Stimulated activated memory B cell treated with anti-CD40 and anti-IgM and Interleukin-4, amounts not matched to agents 10 μg/mL and 1 μg/mL and 100 μg/mL, for 72 hours (primary cell): ENCODE data around the gene GJC1.

ENCODE experiments used
- ATAC-seq: fragments of 150-1000 bp; cut with Tn5 transposase; 2 replicates; pipeline ENCODE4 v1.10.0; 2021
- H3K27ac Mint-ChIP-seq: one replicate; pipeline ENCODE4 v1.8.0; 2022; ENCODE audit warnings: mild to moderate bottlenecking, mixed read lengths
- H3K27me3 Mint-ChIP-seq: one replicate; pipeline ENCODE4 v1.8.0; 2022; ENCODE audit warnings: mixed read lengths
- H3K36me3 Mint-ChIP-seq: one replicate; pipeline ENCODE4 v1.8.0; 2022; ENCODE audit warnings: mixed read lengths
- H3K4me1 Mint-ChIP-seq: one replicate; pipeline ENCODE4 v1.8.0; 2022; ENCODE audit warnings: mixed read lengths
- H3K4me3 Mint-ChIP-seq: one replicate; pipeline ENCODE4 v1.8.0; 2022; ENCODE audit warnings: mild to moderate bottlenecking, moderate library complexity, mixed read lengths
- H3K9me3 Mint-ChIP-seq: one replicate; pipeline ENCODE4 v1.8.0; 2022; ENCODE audit warnings: mixed read lengths

GJC1 gene

DNA sequence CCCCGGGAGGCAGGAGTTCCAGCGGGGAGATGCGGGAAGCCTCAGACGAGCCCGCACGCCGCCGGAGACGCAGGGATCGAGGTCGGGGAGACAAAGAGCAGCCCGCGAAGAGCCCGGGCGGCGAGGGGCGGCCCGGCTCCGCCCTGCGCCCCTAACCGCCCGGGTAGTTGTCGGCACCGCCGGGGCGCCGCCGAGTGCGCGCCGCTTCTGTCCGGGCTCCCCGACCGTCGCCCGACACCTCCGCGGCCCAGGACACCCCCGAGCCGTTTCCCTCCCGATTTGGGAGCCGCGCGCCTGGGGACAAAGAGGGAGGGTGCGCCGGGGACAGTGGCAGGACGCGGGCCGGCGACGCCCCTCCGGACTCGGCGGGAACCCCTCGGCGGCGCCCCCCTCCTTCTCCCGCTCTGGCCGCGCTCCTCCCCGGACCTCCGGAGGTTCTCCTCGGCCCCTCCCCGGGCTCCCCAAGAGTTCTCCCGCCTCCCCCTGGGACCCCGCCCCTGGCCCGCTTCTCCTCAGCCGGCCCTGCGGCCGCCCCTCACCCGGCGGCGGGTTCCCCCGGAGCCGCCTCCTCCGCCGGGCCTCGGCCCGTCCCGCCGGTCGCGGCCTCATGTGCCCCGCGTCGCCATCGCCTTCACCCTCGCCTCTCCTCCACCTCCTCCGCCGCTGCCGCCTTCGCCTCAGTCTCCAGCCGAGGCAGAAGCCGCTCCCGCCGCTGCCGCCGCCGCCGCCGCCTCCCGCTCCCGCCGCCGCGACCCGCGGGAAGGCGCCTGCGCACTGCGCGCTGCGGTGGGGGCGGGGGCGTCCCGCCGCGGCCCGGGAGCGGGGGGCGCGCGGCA lies at the start of gene GJC1:
GJC1 (minus strand) TSS at position 765 of the 836 bp plus-strand sequence. CDS start 24,470 bp downstream, outside the sequence.
- ATAC-seq = peak; percentile 36
- peak within 1 kb of the TSS; percentile 75 for H3K4me3 Mint-ChIP-seq
- H3K27ac Mint-ChIP-seq = no peak within 1 kb of the TSS
- no peaks in the 10 kb centered on the region for H3K9me3 Mint-ChIP-seq
- peaks cover 10% of the 10 kb centered on the region for H3K4me1 Mint-ChIP-seq
- no peaks in the 10 kb centered on the region for H3K36me3 Mint-ChIP-seq
- H3K27me3 Mint-ChIP-seq = peaks cover 54% of the 10 kb centered on the region

DNA sequence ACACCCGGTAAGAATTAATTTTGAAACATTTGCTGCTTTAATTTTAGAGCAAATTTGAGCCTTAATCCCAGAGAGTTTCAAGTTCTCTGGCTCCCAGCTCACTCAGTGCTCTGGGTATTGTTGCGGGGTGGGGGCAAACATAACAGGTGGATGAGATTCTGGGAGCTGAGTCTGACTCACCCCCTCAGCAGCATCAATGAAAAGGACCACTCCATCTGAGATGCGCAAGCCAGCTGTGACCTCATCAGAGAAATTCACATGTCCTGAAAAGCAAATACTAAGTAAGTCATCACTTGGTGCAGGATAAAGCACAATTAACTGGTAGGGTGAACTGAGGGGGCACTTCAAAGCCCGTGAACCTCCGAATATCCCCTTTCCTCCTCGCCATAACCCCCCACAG lies 49.3 kb upstream of the GJC1 start:
- no peaks in the 10 kb centered on the region for H3K4me1 Mint-ChIP-seq
- no peak for ATAC-seq
- H3K27me3 Mint-ChIP-seq = no peaks in the 10 kb centered on the region
- H3K9me3 Mint-ChIP-seq = no peaks in the 10 kb centered on the region
- H3K27ac Mint-ChIP-seq = no peak overlapping the region
- no peak overlapping the region for H3K4me3 Mint-ChIP-seq
- peaks cover 65% of the 10 kb centered on the region for H3K36me3 Mint-ChIP-seq

DNA sequence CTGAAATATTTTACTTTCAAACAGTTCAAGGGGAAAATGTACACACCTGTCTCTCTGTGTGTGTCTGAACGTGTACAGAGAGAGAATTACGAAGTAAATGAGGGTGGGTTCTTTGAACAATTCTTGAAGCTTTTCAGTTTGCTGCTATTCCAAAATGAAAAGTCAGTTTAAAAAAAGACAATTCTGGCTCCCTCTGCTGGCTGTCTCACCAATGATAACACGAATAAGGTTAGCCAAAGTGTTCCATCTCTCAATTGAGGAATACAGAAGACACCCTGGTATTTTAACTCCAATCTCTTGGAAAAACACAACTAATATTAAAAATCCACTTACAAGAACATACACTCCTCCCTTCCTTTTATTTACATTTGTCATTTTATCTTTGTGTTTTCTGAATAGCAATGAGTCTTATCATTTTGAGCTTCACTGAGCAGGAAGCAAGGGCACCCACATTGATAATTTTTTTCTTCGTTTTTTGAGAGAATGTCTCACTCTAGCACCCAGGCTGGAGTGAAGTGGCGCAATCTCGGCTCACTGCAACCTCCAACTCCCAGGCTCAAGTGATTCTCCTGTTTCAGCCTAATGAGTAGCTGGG lies 48.6 kb upstream of the GJC1 start:
- Mint-ChIP-seq H3K4me3 (no peak overlapping the region), H3K27ac (no peak overlapping the region), H3K4me1 (no peaks in the 10 kb centered on the region), H3K9me3 (no peaks in the 10 kb centered on the region), H3K36me3 (peaks cover 63% of the 10 kb centered on the region), H3K27me3 (no peaks in the 10 kb centered on the region)
- ATAC-seq = no peak

DNA sequence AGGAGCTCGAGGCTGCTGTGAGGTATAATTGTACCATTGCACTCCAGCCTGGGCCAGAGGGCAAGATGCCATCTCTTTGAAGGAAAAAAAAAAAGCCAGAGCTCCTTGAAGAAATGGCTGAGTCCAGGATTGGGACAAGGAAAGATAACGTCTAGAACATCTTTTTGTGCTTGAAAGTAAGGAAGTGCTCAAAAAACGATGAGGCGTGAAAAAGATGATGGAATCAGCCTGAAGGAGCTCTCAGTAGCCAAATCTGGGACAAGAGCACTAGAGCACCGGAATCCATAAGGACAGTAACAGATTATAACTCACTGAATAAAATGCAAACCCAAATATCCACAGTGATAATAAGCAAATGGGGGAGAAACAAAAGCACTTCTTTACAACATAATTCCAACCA lies 47.0 kb upstream of the GJC1 start:
- Mint-ChIP-seq H3K27me3 (no peaks in the 10 kb centered on the region), H3K36me3 (peaks cover 55% of the 10 kb centered on the region), H3K4me1 (no peaks in the 10 kb centered on the region), H3K4me3 (no peak overlapping the region), H3K9me3 (no peaks in the 10 kb centered on the region), H3K27ac (no peak overlapping the region)
- no peak for ATAC-seq

DNA sequence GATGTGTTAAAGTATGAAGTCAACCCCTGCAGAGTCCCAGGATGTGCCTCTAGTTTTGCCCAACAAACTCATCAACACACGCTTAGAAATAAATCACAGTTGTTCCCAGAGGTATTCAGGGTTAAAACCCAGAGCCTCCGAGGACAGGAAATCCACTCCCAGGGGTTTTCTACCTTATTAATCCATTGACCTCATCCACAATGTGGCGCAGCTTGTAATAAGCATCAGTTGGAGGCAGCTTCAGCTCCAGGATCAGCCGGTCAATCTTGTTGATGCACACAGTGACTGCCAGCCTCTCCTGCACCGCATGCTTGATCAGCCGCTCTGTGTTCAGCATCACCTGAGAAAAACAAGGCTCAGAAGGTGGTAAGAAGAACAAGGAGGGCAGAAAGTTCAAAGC lies 45.7 kb upstream of the GJC1 start:
- H3K36me3 Mint-ChIP-seq = peaks cover 58% of the 10 kb centered on the region
- H3K27ac Mint-ChIP-seq = no peak overlapping the region
- H3K27me3 Mint-ChIP-seq = no peaks in the 10 kb centered on the region
- ATAC-seq = no peak
- H3K9me3 Mint-ChIP-seq = no peaks in the 10 kb centered on the region
- no peaks in the 10 kb centered on the region for H3K4me1 Mint-ChIP-seq
- H3K4me3 Mint-ChIP-seq = no peak overlapping the region

DNA sequence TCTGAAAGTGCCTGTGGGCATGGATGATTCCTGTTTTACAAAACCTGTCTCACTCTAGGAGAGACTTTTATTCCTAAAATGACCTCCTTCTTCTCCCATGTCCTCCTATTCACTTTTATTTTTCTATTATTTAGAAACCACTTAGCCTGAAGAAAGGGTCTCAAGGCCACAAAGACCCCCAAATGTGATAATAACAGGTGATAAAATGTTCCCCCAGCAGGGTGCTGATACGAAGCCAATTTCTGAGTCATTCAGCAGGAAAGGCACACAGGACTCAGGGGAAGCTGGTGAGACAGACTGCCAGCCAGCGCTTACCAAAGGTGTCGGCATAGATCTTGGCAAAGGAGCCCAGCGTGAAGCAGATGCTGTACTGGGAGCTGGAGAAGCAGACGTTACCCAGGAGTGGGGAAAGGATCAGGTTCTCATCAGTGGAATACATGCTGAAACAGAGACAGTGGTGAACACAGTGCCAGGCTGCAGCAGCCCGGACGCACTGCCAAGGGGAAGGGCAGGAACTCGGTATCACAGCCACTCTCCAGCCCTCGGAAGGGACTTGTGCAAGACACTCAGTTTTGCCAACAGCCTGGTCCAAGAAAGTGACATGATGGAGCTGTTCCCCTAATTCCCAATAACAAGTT lies 42.2 kb upstream of the GJC1 start:
- H3K27ac Mint-ChIP-seq = no peak overlapping the region
- no peaks in the 10 kb centered on the region for H3K9me3 Mint-ChIP-seq
- no peaks in the 10 kb centered on the region for H3K4me1 Mint-ChIP-seq
- no peaks in the 10 kb centered on the region for H3K27me3 Mint-ChIP-seq
- no peak for ATAC-seq
- peaks cover 57% of the 10 kb centered on the region for H3K36me3 Mint-ChIP-seq
- H3K4me3 Mint-ChIP-seq = no peak overlapping the region

DNA sequence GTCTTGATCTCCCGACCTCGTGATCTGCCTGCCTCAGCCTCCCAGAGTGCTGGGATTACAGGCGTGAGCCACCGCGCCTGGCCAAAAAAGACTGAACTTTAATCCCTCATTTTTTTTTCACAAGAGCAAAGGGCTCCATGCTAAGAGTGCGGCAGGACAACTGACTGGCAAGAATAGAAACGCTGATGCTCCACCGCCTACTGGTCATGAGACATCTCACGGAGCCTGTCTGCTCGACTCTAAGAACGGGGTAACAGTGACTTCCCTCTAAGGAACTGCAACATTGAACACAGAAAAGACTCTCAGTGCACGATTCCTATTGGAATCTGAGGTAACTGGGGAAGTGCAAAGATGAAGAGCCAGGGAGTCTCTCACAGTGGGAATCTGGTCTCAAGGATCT lies 41.5 kb upstream of the GJC1 start:
- no peak overlapping the region for H3K27ac Mint-ChIP-seq
- no peaks in the 10 kb centered on the region for H3K27me3 Mint-ChIP-seq
- H3K4me3 Mint-ChIP-seq = no peak overlapping the region
- no peaks in the 10 kb centered on the region for H3K4me1 Mint-ChIP-seq
- H3K36me3 Mint-ChIP-seq = peaks cover 52% of the 10 kb centered on the region
- ATAC-seq = no peak
- H3K9me3 Mint-ChIP-seq = no peaks in the 10 kb centered on the region

DNA sequence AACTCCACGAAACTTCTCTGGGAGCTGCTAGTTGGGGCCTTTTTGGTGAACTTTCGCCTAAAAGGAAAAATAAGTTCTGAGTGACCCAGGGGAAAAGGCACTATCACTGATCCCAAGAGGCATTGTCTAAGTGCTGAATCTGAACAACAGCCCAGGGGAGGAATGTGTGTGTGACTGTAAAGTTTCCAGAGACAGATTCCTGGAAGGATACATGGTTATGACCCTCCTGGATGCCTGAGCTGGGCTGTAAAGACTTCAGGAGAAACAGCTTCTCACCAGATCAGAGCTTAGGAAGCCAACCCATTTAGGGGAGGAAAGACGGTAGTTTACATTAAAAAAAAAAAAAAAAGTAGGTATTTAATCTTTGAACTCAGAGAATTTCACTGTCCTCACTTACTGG lies 37.8 kb upstream of the GJC1 start:
- Mint-ChIP-seq H3K4me1 (no peaks in the 10 kb centered on the region), H3K36me3 (peaks cover 64% of the 10 kb centered on the region), H3K9me3 (no peaks in the 10 kb centered on the region), H3K4me3 (no peak overlapping the region), H3K27me3 (no peaks in the 10 kb centered on the region), H3K27ac (no peak overlapping the region)
- no peak for ATAC-seq

DNA sequence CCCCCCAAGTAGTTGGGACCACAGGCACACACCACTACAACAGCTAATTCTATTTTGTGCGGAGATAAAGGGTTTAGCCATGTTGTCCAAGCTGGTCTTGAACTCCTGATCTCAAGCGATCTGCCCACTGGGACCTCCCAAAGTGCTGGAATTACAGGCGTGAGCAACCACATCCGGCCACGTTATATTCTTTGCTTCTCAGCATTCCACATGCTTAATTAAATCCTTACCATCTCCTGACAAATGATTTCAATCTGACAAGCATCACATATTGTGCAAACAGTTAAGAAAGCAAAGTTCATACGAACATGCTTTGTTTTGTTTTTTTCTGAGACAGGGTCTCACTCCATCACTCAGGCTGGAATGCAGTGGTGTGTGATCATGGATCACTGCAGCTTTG lies 35.8 kb upstream of the GJC1 start:
- no peaks in the 10 kb centered on the region for H3K9me3 Mint-ChIP-seq
- no peak for ATAC-seq
- peaks cover 63% of the 10 kb centered on the region for H3K36me3 Mint-ChIP-seq
- H3K27ac Mint-ChIP-seq = no peak overlapping the region
- no peak overlapping the region for H3K4me3 Mint-ChIP-seq
- no peaks in the 10 kb centered on the region for H3K27me3 Mint-ChIP-seq
- H3K4me1 Mint-ChIP-seq = no peaks in the 10 kb centered on the region

DNA sequence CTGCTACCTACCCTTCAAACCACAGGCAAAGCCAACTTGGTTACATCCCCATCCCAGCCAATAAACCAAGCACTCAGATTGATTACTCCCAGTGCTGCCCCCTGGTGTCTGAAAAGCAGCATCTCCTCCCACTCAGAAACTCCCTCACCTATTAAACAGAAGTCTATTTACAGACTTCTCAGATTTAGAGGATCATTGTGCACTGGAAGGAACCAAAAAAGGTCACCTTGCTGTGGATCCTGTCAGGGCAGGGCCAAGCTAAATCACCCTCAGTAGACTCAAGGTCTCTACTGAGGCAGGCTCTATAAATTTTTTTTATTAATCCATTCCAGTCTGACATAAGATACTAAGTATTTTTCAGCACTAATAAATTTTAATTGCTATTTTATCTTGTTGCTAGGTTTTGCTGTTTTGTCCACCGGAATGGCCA lies 35.2 kb upstream of the GJC1 start:
- Mint-ChIP-seq H3K27me3 (no peaks in the 10 kb centered on the region), H3K9me3 (no peaks in the 10 kb centered on the region), H3K27ac (no peak overlapping the region), H3K4me1 (no peaks in the 10 kb centered on the region), H3K4me3 (no peak overlapping the region), H3K36me3 (peaks cover 63% of the 10 kb centered on the region)
- peak; percentile 63 for ATAC-seq

DNA sequence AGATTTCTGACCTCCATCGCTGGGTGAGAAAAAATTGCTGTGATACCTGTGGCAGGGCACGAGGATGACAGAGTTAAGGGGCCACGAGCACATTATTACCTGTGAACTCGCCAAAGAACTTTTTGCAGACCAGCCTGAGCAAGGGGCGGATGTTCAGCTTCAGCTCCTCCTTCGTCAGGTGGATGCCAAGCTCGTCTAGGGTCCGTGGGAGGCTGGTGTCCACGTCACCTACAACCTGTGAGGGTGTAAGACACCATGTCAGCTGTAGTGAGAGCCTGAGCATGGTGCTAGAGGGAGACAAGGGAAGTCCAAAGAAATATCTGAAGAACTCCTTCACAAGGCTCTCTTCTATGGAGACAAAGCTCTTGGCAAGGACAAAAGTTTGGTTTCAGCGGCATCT lies 34.7 kb upstream of the GJC1 start:
- Mint-ChIP-seq H3K27me3 (no peaks in the 10 kb centered on the region), H3K36me3 (peaks cover 66% of the 10 kb centered on the region), H3K9me3 (no peaks in the 10 kb centered on the region), H3K4me3 (no peak overlapping the region), H3K27ac (no peak overlapping the region), H3K4me1 (no peaks in the 10 kb centered on the region)
- ATAC-seq = no peak

DNA sequence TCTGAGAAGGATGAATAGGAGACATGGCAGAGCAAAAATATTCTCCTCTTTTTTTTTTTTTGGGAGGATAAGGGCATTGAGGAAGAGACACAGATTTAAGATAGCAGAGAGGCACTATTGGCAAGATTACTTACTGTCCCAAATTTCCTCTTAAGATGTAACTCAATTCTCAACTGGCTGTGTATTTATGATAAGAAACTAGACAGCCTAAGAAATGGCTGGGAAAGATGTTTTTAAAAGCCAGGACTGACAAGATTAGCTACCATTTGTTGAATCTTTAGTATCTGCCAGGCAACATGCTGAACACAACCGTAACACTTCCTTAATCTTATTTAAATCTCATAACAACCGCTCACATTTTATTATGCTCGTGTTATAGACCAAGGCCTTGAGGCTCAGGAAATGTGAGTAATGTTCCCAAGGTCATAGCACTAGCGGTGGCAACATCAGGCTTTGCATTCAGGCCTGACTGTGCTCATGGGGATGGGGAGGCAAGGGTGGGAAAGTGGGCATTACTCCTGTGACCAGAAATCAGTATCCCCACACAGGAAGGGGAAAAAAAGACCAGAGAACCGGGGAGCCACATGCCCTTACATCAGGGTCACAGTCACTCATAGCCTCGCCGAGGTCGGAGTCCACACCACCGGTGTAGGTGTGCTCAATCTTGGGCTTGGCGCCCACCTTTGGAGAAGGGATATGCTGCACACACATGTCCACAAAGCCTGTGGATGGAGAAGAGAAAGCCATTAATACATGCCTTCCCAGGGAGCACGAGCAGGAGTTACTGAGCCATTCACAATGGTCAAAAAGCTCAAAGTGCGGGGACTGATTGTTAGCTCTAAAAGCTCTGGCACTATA lies 33.2 kb upstream of the GJC1 start:
- Mint-ChIP-seq H3K4me3 (no peak overlapping the region), H3K4me1 (no peaks in the 10 kb centered on the region), H3K27me3 (no peaks in the 10 kb centered on the region), H3K9me3 (no peaks in the 10 kb centered on the region), H3K36me3 (peaks cover 63% of the 10 kb centered on the region), H3K27ac (no peak overlapping the region)
- ATAC-seq = no peak

DNA sequence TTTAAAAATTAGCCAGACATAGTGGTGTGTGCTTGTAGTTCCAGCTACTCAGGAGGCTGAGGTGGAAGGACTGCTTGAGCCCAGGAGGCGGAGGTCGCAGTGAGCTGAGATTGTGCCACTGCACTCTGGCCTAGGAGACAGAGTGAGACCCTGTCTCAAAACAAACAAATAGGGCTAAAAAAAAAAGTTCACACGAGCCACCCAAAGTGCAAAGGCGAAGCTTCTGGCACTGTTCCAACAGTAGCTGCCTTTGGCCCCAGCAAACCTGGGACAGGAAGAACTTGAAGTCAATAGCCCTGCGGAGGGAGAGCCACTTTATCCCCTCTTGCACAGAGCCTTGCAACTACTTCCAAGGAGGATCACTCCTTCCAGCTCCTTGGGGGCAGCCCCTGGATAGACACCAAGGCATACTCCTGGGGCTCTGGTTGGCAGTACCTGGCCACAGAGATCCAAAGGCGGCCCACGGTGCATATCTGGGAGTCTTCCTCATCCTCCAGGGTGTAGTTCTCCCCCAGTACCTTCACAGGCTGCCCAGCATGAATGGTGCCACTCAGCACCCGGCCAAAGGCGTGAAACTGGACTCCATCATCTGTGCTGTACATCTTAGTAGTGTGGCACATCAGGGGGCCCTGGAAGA lies 32.3 kb upstream of the GJC1 start:
- H3K9me3 Mint-ChIP-seq = no peaks in the 10 kb centered on the region
- peaks cover 59% of the 10 kb centered on the region for H3K36me3 Mint-ChIP-seq
- no peak overlapping the region for H3K27ac Mint-ChIP-seq
- H3K27me3 Mint-ChIP-seq = no peaks in the 10 kb centered on the region
- no peak overlapping the region for H3K4me3 Mint-ChIP-seq
- ATAC-seq = no peak
- no peaks in the 10 kb centered on the region for H3K4me1 Mint-ChIP-seq

DNA sequence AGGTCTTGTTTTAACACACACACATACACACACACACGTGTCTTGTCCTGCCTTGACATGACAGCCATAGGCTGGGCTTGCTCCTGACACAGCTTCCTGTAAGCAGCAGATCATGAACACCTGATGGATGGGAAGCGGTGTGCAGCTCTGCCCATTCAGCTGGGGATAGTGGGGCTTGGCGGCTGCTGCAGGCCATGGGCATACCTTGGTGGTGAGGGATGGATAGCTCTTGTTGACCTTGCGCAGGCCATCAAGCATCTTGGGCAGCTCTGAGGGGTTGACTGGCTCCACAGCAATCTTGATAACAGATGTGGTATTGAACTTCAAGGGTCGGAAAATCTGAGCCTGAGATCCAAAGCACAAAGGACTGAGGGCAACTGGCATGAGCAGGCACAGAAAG lies 29.6 kb upstream of the GJC1 start:
- no peak overlapping the region for H3K4me3 Mint-ChIP-seq
- no peaks in the 10 kb centered on the region for H3K27me3 Mint-ChIP-seq
- no peak overlapping the region for H3K27ac Mint-ChIP-seq
- H3K4me1 Mint-ChIP-seq = no peaks in the 10 kb centered on the region
- H3K36me3 Mint-ChIP-seq = peaks cover 81% of the 10 kb centered on the region
- ATAC-seq = no peak
- H3K9me3 Mint-ChIP-seq = no peaks in the 10 kb centered on the region

DNA sequence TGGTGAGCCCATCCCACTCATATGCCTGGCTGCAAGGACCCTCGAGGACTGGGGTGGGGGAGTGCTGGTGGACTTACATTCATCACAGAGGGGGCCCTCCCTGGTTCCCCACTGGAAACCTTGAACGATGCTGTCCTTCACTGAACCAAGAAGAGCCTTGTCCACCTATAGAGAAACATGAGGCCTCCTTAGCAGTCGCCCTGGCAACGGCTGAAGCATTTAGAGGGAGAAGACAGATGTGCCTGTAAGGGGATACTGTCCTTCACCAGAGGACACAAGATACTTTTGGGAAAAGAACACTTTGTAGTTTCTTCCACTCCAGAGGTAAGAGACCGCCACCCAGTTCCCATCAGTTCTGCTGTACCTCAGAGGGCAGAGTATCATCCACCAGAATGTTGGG lies 24.1 kb upstream of the GJC1 start:
- H3K9me3 Mint-ChIP-seq = no peaks in the 10 kb centered on the region
- H3K4me3 Mint-ChIP-seq = no peak overlapping the region
- peaks cover 77% of the 10 kb centered on the region for H3K36me3 Mint-ChIP-seq
- H3K4me1 Mint-ChIP-seq = no peaks in the 10 kb centered on the region
- no peaks in the 10 kb centered on the region for H3K27me3 Mint-ChIP-seq
- ATAC-seq = no peak
- no peak overlapping the region for H3K27ac Mint-ChIP-seq
